Adipose tissue (tissue), 3 donors: Measurements from ENCODE around the gene CYP4F3. TPM values are rescaled to one million over a fixed set of nuclear protein-coding genes. Genes with fewer than 3 reads are reported as not detected.
"Not testable (repeated sequence)": the region's sequence is repeated elsewhere in the genome, so short reads cannot be mapped to it uniquely, and the experiment has no call there.

Source experiments
- H3K27ac ChIP-seq: one replicate; pipeline ENCODE4 v1.5.1; 2013; ENCODE audit warnings: low read depth, low read length
- WGBS, 3 donors: extraction: QIAGEN DNeasy Blood & Tissue Kit; methylation state at CpG; one replicate each; pipeline ENCODE4 v1.1.7; 2013; 5-methylcytosine and 5-hydroxymethylcytosine counted together
- polyA plus RNA-seq, 3 donors: library from polyadenylated mRNA; stranded (reverse); fragments of 200-250 nt; gene quantifications; one replicate each; pipeline ENCODE4 v1.2.3, GENCODE V29; 2013
- donor health status: healthy with polysubstance abuse.
- donor health status: Bipolar disorder and iron deficiency.
- donor health status: healthy.

The CYP4F3 gene
- polyA plus RNA-seq, 3 donors = 0.06 to 0.51 (median 0.34) TPM

GRCh38 chr19:15652559-15653278 is 12.0 kb downstream of the CYP4F3 start:
- no peak overlapping the region for H3K27ac ChIP-seq
- 67 to 79% (median 77%) methylated on average over 8 of the region's 8 CpGs for WGBS, 3 donors

GRCh38 chr19:15656467-15656866 is 15.8 kb downstream of the CYP4F3 start:
- H3K27ac ChIP-seq = no peak overlapping the region

- WGBS, 3 donors = 73 to 78% (median 77%) methylated on average over 4 of the region's 4 CpGs
- no peak overlapping the region for H3K27ac ChIP-seq
These were observed 22.6 kb downstream of the CYP4F3 start for GRCh38 chr19:15663247-15663646.

- WGBS, 3 donors = 0 to 31% (median 26%) methylated on average over 1 of the region's 1 CpG
- no peak overlapping the region for H3K27ac ChIP-seq
These were observed 25.5 kb downstream of the CYP4F3 start for GRCh38 chr19:15666186-15666585.

- H3K27ac ChIP-seq = no peak overlapping the region
- 18 to 59% (median 20%) methylated on average over 4 of the region's 4 CpGs for WGBS, 3 donors
These were observed 26.2 kb downstream of the CYP4F3 start for GRCh38 chr19:15666883-15667282.

DNA sequence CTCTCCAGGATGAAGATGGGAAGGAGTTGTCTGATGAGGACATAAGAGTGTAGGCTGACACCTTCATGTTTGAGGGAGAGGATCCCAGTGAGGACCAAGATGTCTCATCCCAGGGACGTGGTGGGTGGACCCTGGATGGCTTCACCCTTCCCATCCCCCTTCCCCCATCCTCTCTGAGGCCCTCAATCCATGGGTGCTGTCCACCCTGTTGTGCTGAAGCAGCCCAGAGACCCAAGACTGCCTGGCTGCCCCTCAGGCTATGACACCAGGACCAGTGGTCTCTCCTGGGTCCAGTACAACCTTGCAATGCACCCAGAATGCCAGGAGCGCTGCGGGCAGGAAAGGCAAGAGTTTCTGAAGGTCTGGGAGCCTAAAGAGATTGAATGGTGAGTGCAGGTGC is 28.7 kb downstream of the CYP4F3 start:
- 56 to 65% (median 63%) methylated on average over 3 of the region's 3 CpGs for WGBS, 3 donors
- H3K27ac ChIP-seq = no peak overlapping the region

DNA sequence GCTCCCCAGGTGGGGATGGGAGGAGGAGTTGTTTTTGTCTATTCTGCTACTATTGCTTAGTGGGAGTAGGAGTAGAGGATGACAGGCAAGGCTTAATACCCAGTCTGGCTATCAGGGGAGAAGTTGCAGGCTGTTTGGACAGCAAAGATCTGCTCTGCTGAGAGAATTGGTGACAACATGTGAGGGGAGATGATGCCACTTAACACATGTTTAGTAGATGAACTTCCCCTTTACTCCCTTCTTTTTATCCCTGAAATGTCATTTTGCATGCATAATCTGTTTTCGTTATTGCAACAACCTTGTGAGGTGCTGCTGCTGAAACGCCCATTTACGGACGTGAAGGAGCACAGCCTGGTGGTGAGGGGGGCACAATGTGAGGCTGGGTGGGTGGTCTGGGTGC is 29.2 kb downstream of the CYP4F3 start:
- WGBS, 3 donors = 43 to 66% (median 56%) methylated on average over 4 of the region's 4 CpGs

DNA sequence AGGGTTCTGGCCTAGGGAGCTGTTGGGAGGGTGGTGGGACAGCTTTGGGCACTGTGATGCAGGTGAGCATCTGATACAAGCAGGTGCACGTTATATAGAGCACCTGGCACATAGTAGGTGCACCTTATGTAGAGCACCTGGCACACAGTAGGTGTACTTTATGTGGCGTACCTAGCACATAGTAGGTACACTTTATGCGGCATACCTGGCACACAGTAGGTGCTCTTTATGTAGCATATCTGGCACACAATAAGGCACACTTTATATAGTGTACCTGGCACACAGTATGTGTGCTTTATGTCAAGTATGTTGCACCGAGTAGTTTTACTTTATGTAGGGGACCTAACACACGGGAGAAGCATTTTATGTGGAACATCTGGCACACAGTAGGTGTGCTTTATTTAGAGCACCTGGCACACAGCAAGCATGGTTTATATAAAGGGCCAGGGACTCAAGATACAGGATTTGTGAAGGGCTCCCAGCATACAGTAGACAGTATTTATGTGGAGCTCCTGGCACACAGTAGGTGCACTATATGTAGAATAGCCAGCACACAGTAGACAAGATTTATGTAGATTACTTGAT is 30.6 kb downstream of the CYP4F3 start:
- WGBS, 3 donors = 62 to 82% (median 79%) methylated on average over 5 of the region's 5 CpGs
- no peak overlapping the region for H3K27ac ChIP-seq

More for the DNA sequence above, 29.2 kb downstream of the CYP4F3 start:
- H3K27ac ChIP-seq = no peak overlapping the region

DNA sequence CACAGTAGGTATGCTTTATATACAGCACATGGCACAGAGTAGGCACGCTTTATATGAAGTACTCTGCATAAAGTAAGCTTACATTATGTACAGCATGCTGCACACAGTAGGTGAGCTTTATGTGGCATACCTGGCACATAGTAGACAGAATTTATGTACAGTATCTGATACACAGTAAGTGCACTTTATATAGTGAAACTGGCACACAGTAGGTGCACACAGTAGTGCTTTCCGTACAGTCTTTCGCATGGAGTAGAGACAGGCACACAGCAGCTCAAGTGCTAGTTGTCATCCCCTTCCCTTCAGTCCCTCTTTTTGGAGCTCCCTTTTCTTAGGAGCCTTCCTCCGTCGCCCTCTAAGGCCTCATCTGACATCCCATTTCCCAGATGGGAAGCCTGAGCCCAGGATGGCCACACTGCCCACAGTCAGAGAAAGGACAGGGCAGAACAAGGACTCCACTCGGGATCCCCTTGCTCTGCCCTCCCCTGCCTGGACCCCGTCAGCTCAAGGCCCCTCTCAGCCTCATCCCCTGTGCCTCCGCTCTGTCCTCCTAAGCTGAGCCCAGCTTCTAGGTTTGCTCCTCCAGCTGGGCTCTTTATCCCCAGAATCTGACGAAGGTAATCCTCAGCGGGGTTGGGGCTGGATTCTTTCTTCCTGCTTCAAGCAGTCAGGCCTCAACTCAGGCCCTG is 31.3 kb downstream of the CYP4F3 start:
- H3K27ac ChIP-seq = no peak overlapping the region
- 46 to 55% (median 49%) methylated on average over 10 of the region's 10 CpGs for WGBS, 3 donors

- 18 to 38% (median 24%) methylated on average over 6 of the region's 6 CpGs for WGBS, 3 donors
These were observed 32.0 kb downstream of the CYP4F3 start, which contains the start of gene CYP4F12 for GRCh38 chr19:15672580-15673175. Gene CYP4F12, plus strand, starts transcription at chr19:15673087. Its CDS starts 443 bp downstream, at chr19:15673530.

GRCh38 chr19:15673176-15673654 is 32.5 kb downstream of the CYP4F3 start:
- WGBS, 3 donors = 26 to 29% (median 27%) methylated on average over 9 of the region's 9 CpGs
- H3K27ac ChIP-seq = no peak overlapping the region

More at GRCh38 chr19:15672580-15673175, 32.0 kb downstream of the CYP4F3 start, which contains the start of gene CYP4F12:
- H3K27ac ChIP-seq = no peak within 1 kb of the TSS

DNA sequence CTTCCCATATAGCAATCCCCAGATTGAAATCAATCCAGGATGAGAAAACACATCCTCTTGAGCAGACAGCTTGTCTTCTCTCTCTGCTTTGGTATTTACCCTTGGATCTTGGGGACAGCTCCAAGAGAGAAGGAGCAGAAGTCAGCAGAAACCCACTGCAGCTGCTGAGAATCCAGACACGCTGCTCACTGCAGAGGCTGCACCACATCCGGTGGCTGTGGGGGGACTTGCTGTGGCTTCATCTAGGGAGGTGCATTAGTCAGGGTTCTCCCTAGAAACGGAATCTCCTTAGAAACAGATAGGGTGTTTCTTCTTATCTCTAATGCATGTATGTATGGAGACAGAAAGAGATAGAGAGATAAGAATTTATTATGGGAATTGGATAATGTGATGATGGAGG is 34.9 kb downstream of the CYP4F3 start:
- H3K27ac ChIP-seq = no peak overlapping the region
- WGBS, 3 donors = 46 to 60% (median 49%) methylated on average over 3 of the region's 3 CpGs

DNA sequence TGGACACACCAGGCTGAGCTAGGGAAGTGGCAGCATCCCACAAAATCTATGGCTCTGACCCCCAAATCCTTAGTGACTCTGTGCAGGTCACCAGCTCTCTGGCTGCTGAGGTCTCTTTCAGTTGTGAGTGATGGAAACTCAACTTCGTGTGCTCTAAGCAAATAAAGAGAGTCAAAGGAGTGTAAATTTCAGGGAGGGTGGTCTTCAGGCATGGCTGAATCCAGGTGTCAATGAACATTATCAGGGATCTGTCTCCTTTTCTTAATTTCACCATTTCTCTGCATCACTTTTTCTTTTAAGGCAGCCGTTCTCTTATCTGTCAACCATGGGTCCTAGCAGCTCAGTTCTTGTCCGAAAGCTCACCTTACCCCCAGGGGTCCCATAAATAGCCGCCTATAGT is 38.4 kb downstream of the CYP4F3 start:
- WGBS, 3 donors = 11 to 23% (median 22%) methylated on average over 4 of the region's 4 CpGs
- no peak overlapping the region for H3K27ac ChIP-seq

DNA sequence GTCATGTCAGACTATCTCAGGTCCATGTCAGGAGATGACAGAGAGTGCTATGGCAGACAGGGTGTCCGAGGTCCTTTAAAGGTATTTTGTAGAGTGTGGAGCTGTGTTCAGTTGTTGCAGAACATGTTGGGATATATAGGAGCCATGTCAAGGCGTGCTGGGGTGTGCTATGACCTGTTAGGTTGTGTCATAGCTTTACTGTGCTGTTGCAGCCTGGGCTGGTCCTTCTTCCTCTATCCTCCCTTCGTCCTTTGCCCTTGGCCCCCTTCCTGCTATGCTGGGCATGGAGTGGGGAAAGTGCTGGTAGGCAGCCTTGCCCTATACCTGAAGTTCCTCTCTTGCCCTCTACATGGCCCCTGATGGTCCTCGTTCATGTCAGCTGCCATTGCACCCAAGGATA is 39.2 kb downstream of the CYP4F3 start:
- 55 to 69% (median 65%) methylated on average over 4 of the region's 4 CpGs for WGBS, 3 donors
- H3K27ac ChIP-seq = not testable (repeated sequence)

GRCh38 chr19:15680478-15681322 is 40.0 kb downstream of the CYP4F3 start:
- no peak overlapping the region for H3K27ac ChIP-seq

DNA sequence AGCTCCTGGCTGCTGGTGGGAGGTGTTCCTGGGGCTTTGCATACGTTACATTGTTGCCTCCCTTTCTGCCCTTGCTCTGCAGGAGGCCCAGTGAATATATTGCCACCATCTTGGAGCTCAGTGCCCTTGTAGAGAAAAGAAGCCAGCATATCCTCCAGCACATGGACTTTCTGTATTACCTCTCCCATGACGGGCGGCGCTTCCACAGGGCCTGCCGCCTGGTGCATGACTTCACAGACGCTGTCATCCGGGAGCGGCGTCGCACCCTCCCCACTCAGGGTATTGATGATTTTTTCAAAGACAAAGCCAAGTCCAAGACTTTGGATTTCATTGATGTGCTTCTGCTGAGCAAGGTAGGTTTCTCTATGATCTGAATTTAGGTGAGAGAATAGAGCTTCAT is 42.7 kb downstream of the CYP4F3 start:
- WGBS, 3 donors = 76 to 87% (median 83%) methylated on average over 10 of the region's 10 CpGs
- no peak overlapping the region for H3K27ac ChIP-seq

More at GRCh38 chr19:15680478-15681322, 40.0 kb downstream of the CYP4F3 start:
- WGBS, 3 donors = 47 to 62% (median 61%) methylated on average over 8 of the region's 8 CpGs

DNA sequence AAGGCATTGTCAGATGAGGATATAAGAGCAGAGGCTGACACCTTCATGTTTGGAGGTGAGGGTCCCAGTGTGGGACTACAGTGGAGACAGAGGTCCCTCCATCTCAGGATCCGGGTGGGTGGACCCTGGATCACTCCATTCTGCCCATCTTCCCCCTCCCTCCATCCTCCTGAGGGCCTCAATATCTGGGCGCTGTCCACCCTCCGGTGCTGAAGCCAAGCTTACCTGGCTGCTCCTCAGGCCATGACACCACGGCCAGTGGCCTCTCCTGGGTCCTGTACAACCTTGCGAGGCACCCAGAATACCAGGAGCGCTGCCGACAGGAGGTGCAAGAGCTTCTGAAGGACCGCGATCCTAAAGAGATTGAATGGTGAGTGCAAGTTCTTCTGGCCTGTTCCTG is 44.1 kb downstream of the CYP4F3 start:
- no peak overlapping the region for H3K27ac ChIP-seq
- 25 to 52% (median 41%) methylated on average over 9 of the region's 9 CpGs for WGBS, 3 donors

DNA sequence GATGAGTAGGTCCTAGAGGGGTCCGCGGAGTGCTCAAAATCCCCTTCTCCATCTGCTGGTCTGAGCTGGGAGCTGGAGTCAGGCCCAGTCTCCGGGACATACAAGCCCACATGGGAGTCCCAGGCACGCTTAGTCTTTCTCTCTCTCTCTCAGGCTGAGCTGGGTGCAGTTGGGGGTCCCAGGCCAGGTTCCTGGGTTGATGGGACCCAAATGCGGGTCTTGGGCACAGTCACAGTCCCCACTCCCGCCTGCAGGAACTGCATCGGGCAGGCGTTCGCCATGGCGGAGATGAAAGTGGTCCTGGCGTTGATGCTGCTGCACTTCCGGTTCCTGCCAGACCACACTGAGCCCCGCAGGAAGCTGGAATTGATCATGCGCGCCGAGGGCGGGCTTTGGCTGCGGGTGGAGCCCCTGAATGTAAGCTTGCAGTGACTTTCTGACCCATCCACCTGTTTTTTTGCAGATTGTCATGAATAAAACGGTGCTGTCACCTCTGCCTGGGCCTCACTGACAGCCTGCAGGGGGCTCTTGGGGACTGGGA is 56.0 kb downstream of the CYP4F3 start:
- 65 to 79% (median 76%) methylated on average over 19 of the region's 19 CpGs for WGBS, 3 donors
- H3K27ac ChIP-seq = no peak overlapping the region
